ENCODE results near the gene GINM1. TPM values are rescaled to one million over a fixed set of nuclear protein-coding genes. Genes with fewer than 3 reads are reported as not detected.

GINM1 gene
- total and polyA plus RNA-seq, 9 of the 15 experiments (the other 6 are each of a cell fraction or from before 2014, with no cell fraction given) = 5.0 to 19.3 (median 14.2) TPM

Small RNAs within 50 kb of the gene (small RNA-seq; reads per million reads assigned to genes)
- gene RF00019 = not detected
- gene RF00410 = not detected
- not detected for gene RNU7-3P

Other genes starting within 250 kb of the GINM1 start
Only the 7 nearest of the 8 such genes appear.
- 0.50 and 1.1 TPM in 2 replicates for gene SUMO4, start 166.1 kb upstream of the GINM1 start, total RNA-seq (2014; rRNA removed)
- gene SUMO4, start 166.1 kb upstream of the GINM1 start, total RNA-seq (2014; rRNA removed; fragmentation: Illumina TruSeq; extraction: Trizol) = 1.9 and 2.2 TPM in 2 replicates
- 1.7 and 2.0 TPM in 2 replicates for gene SUMO4, start 166.1 kb upstream of the GINM1 start, total RNA-seq (2015; rRNA removed; fragmentation: Illumina TruSeq; extraction: Trizol)
- gene SUMO4, start 166.1 kb upstream of the GINM1 start, total RNA-seq (2021) = 0.60 and 0.92 TPM in 2 replicates
- gene SUMO4, start 166.1 kb upstream of the GINM1 start, polyA plus RNA-seq (2011; rRNA removed) = 0.14 and 0.35 TPM in 2 replicates
- gene SUMO4, start 166.1 kb upstream of the GINM1 start, polyA plus RNA-seq (2014; fragmentation: Illumina TruSeq; extraction: Trizol) = 0.25 TPM in 1 of 2 replicates, not detected in the other
- under 1 TPM in 1 of 2 experiments, not detected in 1; 0.27 TPM for gene SUMO4, start 166.1 kb upstream of the GINM1 start, polyA plus RNA-seq (2014; fragmentation: Nextera tagmentation; extraction: Ambion mirVana)
- 0.20 and 0.27 TPM in 2 replicates for gene SUMO4, start 166.1 kb upstream of the GINM1 start, polyA plus RNA-seq (2014; rRNA removed)
- gene ZC3H12D, start 81.4 kb upstream of the GINM1 start, total RNA-seq (2014; rRNA removed) = not detected in 2 replicates
- 0.04 TPM in 1 of 2 replicates, not detected in the other for gene ZC3H12D, start 81.4 kb upstream of the GINM1 start, total RNA-seq (2014; rRNA removed; fragmentation: Illumina TruSeq; extraction: Trizol)
- gene ZC3H12D, start 81.4 kb upstream of the GINM1 start, total RNA-seq (2015; rRNA removed; fragmentation: Illumina TruSeq; extraction: Trizol) = 0.04 and 0.19 TPM in 2 replicates
- gene ZC3H12D, start 81.4 kb upstream of the GINM1 start, total RNA-seq (2021) = 0.20 and 0.27 TPM in 2 replicates
- gene ZC3H12D, start 81.4 kb upstream of the GINM1 start, polyA plus RNA-seq (2011; rRNA removed) = 0.06 TPM in 1 of 2 replicates, not detected in the other
- 0.12 and 0.22 TPM in 2 replicates for gene ZC3H12D, start 81.4 kb upstream of the GINM1 start, polyA plus RNA-seq (2014; fragmentation: Illumina TruSeq; extraction: Trizol)
- not detected for gene ZC3H12D, start 81.4 kb upstream of the GINM1 start, polyA plus RNA-seq (2014; fragmentation: Nextera tagmentation; extraction: Ambion mirVana)
- gene ZC3H12D, start 81.4 kb upstream of the GINM1 start, polyA plus RNA-seq (2014; rRNA removed) = 0.04 and 0.05 TPM in 2 replicates
- 29.5 and 36.9 TPM in 2 replicates for gene PPIL4, start 20.3 kb upstream of the GINM1 start, total RNA-seq (2014; rRNA removed)
- gene PPIL4, start 20.3 kb upstream of the GINM1 start, total RNA-seq (2014; rRNA removed; fragmentation: Illumina TruSeq; extraction: Trizol) = 53.7 and 59.5 TPM in 2 replicates
- 52.3 and 54.0 TPM in 2 replicates for gene PPIL4, start 20.3 kb upstream of the GINM1 start, total RNA-seq (2015; rRNA removed; fragmentation: Illumina TruSeq; extraction: Trizol)
- gene PPIL4, start 20.3 kb upstream of the GINM1 start, total RNA-seq (2021) = 26.9 and 29.1 TPM in 2 replicates
- gene PPIL4, start 20.3 kb upstream of the GINM1 start, polyA plus RNA-seq (2011; rRNA removed) = 11.7 and 14.5 TPM in 2 replicates
- gene PPIL4, start 20.3 kb upstream of the GINM1 start, polyA plus RNA-seq (2014; fragmentation: Illumina TruSeq; extraction: Trizol) = 34.9 and 45.9 TPM in 2 replicates
- gene PPIL4, start 20.3 kb upstream of the GINM1 start, polyA plus RNA-seq (2014; fragmentation: Nextera tagmentation; extraction: Ambion mirVana) = 10 to 100 TPM; 48.5 to 55.2 TPM
- gene PPIL4, start 20.3 kb upstream of the GINM1 start, polyA plus RNA-seq (2014; rRNA removed) = 26.4 and 32.2 TPM in 2 replicates
- 41.1 and 45.0 TPM in 2 replicates for gene KATNA1, start 82.3 kb downstream of the GINM1 start, total RNA-seq (2014; rRNA removed)
- 53.5 and 63.0 TPM in 2 replicates for gene KATNA1, start 82.3 kb downstream of the GINM1 start, total RNA-seq (2014; rRNA removed; fragmentation: Illumina TruSeq; extraction: Trizol)
- gene KATNA1, start 82.3 kb downstream of the GINM1 start, total RNA-seq (2015; rRNA removed; fragmentation: Illumina TruSeq; extraction: Trizol) = 40.6 and 44.5 TPM in 2 replicates
- 33.9 and 34.6 TPM in 2 replicates for gene KATNA1, start 82.3 kb downstream of the GINM1 start, total RNA-seq (2021)
- 58.1 and 76.9 TPM in 2 replicates for gene KATNA1, start 82.3 kb downstream of the GINM1 start, polyA plus RNA-seq (2011; rRNA removed)
- gene KATNA1, start 82.3 kb downstream of the GINM1 start, polyA plus RNA-seq (2014; fragmentation: Illumina TruSeq; extraction: Trizol) = 55.0 and 56.7 TPM in 2 replicates
- 10 to 100 TPM; 22.5 to 33.3 TPM for gene KATNA1, start 82.3 kb downstream of the GINM1 start, polyA plus RNA-seq (2014; fragmentation: Nextera tagmentation; extraction: Ambion mirVana)
- 41.8 and 47.5 TPM in 2 replicates for gene KATNA1, start 82.3 kb downstream of the GINM1 start, polyA plus RNA-seq (2014; rRNA removed)
- 14.0 and 22.5 TPM in 2 replicates for gene LATS1, start 151.7 kb downstream of the GINM1 start, total RNA-seq (2014; rRNA removed)
- 28.4 and 32.1 TPM in 2 replicates for gene LATS1, start 151.7 kb downstream of the GINM1 start, total RNA-seq (2014; rRNA removed; fragmentation: Illumina TruSeq; extraction: Trizol)
- gene LATS1, start 151.7 kb downstream of the GINM1 start, total RNA-seq (2015; rRNA removed; fragmentation: Illumina TruSeq; extraction: Trizol) = 26.5 and 26.6 TPM in 2 replicates
- gene LATS1, start 151.7 kb downstream of the GINM1 start, total RNA-seq (2021) = 33.2 and 36.3 TPM in 2 replicates
- gene LATS1, start 151.7 kb downstream of the GINM1 start, polyA plus RNA-seq (2011; rRNA removed) = 18.4 and 24.0 TPM in 2 replicates
- gene LATS1, start 151.7 kb downstream of the GINM1 start, polyA plus RNA-seq (2014; fragmentation: Illumina TruSeq; extraction: Trizol) = 28.7 and 29.1 TPM in 2 replicates
- 1 to 10 TPM; 5.0 to 5.6 TPM for gene LATS1, start 151.7 kb downstream of the GINM1 start, polyA plus RNA-seq (2014; fragmentation: Nextera tagmentation; extraction: Ambion mirVana)
- gene LATS1, start 151.7 kb downstream of the GINM1 start, polyA plus RNA-seq (2014; rRNA removed) = 11.9 and 13.2 TPM in 2 replicates
- gene NUP43, start 180.2 kb downstream of the GINM1 start, total RNA-seq (2014; rRNA removed) = 44.7 and 50.5 TPM in 2 replicates
- gene NUP43, start 180.2 kb downstream of the GINM1 start, total RNA-seq (2014; rRNA removed; fragmentation: Illumina TruSeq; extraction: Trizol) = 112 and 127 TPM in 2 replicates
- gene NUP43, start 180.2 kb downstream of the GINM1 start, total RNA-seq (2015; rRNA removed; fragmentation: Illumina TruSeq; extraction: Trizol) = 78.1 and 83.6 TPM in 2 replicates
- 101 and 103 TPM in 2 replicates for gene NUP43, start 180.2 kb downstream of the GINM1 start, total RNA-seq (2021)
- gene NUP43, start 180.2 kb downstream of the GINM1 start, polyA plus RNA-seq (2011; rRNA removed) = 112 and 136 TPM in 2 replicates
- 59.5 and 67.4 TPM in 2 replicates for gene NUP43, start 180.2 kb downstream of the GINM1 start, polyA plus RNA-seq (2014; fragmentation: Illumina TruSeq; extraction: Trizol)
- 10 to 100 TPM; 28.9 to 39.7 TPM for gene NUP43, start 180.2 kb downstream of the GINM1 start, polyA plus RNA-seq (2014; fragmentation: Nextera tagmentation; extraction: Ambion mirVana)
- 53.1 and 53.4 TPM in 2 replicates for gene NUP43, start 180.2 kb downstream of the GINM1 start, polyA plus RNA-seq (2014; rRNA removed)
- 302 and 327 TPM in 2 replicates for gene PCMT1, start 183.4 kb downstream of the GINM1 start, total RNA-seq (2014; rRNA removed)
- 235 and 246 TPM in 2 replicates for gene PCMT1, start 183.4 kb downstream of the GINM1 start, total RNA-seq (2014; rRNA removed; fragmentation: Illumina TruSeq; extraction: Trizol)
- gene PCMT1, start 183.4 kb downstream of the GINM1 start, total RNA-seq (2015; rRNA removed; fragmentation: Illumina TruSeq; extraction: Trizol) = 215 and 217 TPM in 2 replicates
- 231 and 238 TPM in 2 replicates for gene PCMT1, start 183.4 kb downstream of the GINM1 start, total RNA-seq (2021)
- gene PCMT1, start 183.4 kb downstream of the GINM1 start, polyA plus RNA-seq (2011; rRNA removed) = 307 and 425 TPM in 2 replicates
- 303 and 361 TPM in 2 replicates for gene PCMT1, start 183.4 kb downstream of the GINM1 start, polyA plus RNA-seq (2014; fragmentation: Illumina TruSeq; extraction: Trizol)
- 100 to 1,000 TPM; 536 to 541 TPM for gene PCMT1, start 183.4 kb downstream of the GINM1 start, polyA plus RNA-seq (2014; fragmentation: Nextera tagmentation; extraction: Ambion mirVana)
- gene PCMT1, start 183.4 kb downstream of the GINM1 start, polyA plus RNA-seq (2014; rRNA removed) = 411 and 464 TPM in 2 replicates

Data from K562 (cell line).